Heart left ventricle (tissue), 13 donors: ENCODE data around the gene C2orf92.

ENCODE experiments used
- CTCF ChIP-seq, 12 donors: fragments of 200-600 bp; sonication (generic) in 4 of 12; IDR thresholded peaks; one replicate each; pipeline versions ENCODE4 v1.5.0 to v1.8.0; 2018 to 2022; ENCODE audit warnings: antibody characterized with exemption in 12 of 12, mild to moderate bottlenecking in 5 of 12
- POLR2A ChIP-seq, 2 donors: fragments of 450-650 bp; IDR thresholded peaks; one replicate each; pipeline ENCODE4 v1.6.1; 2017; ENCODE audit warnings: antibody characterized with exemption in 2 of 2, mild to moderate bottlenecking in 2 of 2, moderate library complexity in 2 of 2
- donor health status: ischemic (EF 13 %, LVEDD 7.1; RV severe dilation, severe dysfunction).
- donor health status: DM: no; HTN: yes; CAD: no.
- donor health status: DM: no; HTN: no; CAD: no.
- donor health status: ischemic (EF 25% LVEDD 6.9; RV normal size, moderate dysfunction).
- donor health status: ischemic (EF 25% LVEDD 5.7; RV mildly dilated, moderate dysfunction).
- donor health status: ischemic (EF 35%, LVEDD 5.7; RV mildly dilated, moderate dysfunction).
- donor health status: nonischemic (EF 11% LVEDD 7.7; RV severe dilation, severe dysfunction).
- donor health status: DM: yes; HTN: yes; CAD: no.
- donor health status: PGD.
- donor health status: ischemic (EF 29% LVEDD 5.4; RV normal size, mild dysfunction).
- donor health status: nonischemic (EF 23%, LVEDD 6.1; RV moderate dilation, normal function).

GRCh38 chr2:97724501-97724900 is 55.0 kb downstream of the C2orf92 start:
- no peak for TF ChIP-seq POLR2A (IDR thresholded peaks at IDR 0.05)
- no peak for TF ChIP-seq CTCF (IDR thresholded peaks at IDR 0.05)
